ENCODE results near the gene ZMYND8.

DNA sequence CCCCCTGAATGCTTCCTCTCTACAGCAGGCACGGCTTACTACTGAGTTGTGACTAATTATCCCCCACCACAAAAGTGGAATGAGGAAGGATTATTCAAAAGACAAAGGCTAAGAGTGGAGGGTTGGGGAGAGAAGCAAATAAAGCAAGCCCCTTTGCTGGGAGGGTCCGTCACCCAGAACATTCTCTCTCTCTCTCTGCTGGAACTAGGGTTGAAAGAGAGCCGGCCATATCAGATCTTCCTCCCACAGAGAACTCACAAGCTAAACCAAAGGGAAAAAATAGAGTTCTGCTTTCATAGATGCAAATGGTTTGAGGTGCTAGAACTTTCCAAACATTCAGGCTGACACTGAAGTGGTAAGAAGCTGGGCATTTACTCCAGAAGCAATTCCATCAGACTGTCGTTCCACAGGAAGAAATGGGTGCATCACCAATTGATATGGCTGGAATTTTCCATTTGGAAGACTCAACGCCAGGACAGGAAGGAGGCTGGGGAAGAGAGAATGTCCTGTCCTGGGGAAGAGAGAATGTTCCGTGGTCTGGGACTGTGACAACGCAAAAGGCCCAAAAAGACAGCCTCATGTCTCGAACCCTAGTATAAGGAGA, 7.9 kb downstream of the ZMYND8 start:
- TF ChIP-seq, protein P1, sequence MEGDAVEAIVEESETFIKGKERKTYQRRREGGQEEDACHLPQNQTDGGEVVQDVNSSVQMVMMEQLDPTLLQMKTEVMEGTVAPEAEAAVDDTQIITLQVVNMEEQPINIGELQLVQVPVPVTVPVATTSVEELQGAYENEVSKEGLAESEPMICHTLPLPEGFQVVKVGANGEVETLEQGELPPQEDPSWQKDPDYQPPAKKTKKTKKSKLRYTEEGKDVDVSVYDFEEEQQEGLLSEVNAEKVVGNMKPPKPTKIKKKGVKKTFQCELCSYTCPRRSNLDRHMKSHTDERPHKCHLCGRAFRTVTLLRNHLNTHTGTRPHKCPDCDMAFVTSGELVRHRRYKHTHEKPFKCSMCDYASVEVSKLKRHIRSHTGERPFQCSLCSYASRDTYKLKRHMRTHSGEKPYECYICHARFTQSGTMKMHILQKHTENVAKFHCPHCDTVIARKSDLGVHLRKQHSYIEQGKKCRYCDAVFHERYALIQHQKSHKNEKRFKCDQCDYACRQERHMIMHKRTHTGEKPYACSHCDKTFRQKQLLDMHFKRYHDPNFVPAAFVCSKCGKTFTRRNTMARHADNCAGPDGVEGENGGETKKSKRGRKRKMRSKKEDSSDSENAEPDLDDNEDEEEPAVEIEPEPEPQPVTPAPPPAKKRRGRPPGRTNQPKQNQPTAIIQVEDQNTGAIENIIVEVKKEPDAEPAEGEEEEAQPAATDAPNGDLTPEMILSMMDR (IDR thresholded peaks at IDR 0.05), result no peak
- no peak for TF ChIP-seq POLR2A (IDR thresholded peaks at IDR 0.05)

Data from testis (tissue), 2 donors.